Measurements from ENCODE around the gene GSTM1.
"Not testable (repeated sequence)": the region's sequence is repeated elsewhere in the genome, so short reads cannot be mapped to it uniquely, and the experiment has no call there.

GSTM1 gene

DNA sequence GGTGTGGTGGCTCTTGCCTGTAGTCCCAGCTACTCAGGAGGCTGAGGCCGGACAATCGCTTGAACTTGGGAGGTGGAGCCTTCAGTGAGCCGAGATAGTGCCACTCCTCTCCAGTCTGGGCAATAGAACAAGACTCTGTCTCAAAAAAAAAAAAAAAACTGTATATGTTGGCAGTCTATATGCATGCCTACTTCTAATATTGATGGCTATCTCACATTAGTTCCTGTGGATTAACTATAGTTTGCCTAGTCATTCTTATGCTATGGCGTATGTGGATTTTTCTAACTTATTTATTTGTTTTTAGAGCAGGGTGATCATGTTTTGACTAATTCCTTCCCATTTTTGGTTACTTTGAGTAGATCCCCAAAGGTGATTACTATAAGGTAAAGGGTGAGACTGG lies 9.4 kb downstream of the GSTM1 start:
- no peak overlapping the region for H3K27ac ChIP-seq (ENCODE audit: low read length)
- no peaks in the 10 kb centered on the region for H3K36me3 ChIP-seq (ENCODE audit: control insufficient read depth, insufficient read depth, low read length)
- no peak for DNase-seq (ENCODE audit: low read depth, low spot score)
- H3K9me3 ChIP-seq (ENCODE audit: control insufficient read depth, insufficient read depth, low read length): no peaks in the 10 kb centered on the region
- H3K4me3 ChIP-seq (ENCODE audit: low read length): no peak overlapping the region
- H3K4me1 ChIP-seq (ENCODE audit: control insufficient read depth, insufficient read depth, low read length): no peaks in the 10 kb centered on the region
- WGBS (ENCODE audit: insufficient coverage, insufficient read length): no CpG with 5 or more reads among the region's 4 CpGs
- no peaks in the 10 kb centered on the region for H3K27me3 ChIP-seq (ENCODE audit: control insufficient read depth, insufficient read depth, low read length)

GRCh38 chr1:109697861-109698260 lies 10.2 kb downstream of the GSTM1 start:
- not testable (repeated sequence) for H3K27ac ChIP-seq (ENCODE audit: low read length); H3K27me3 ChIP-seq (ENCODE audit: control insufficient read depth, insufficient read depth, low read length); H3K36me3 ChIP-seq (ENCODE audit: control insufficient read depth, insufficient read depth, low read length); H3K4me3 ChIP-seq (ENCODE audit: low read length); H3K9me3 ChIP-seq (ENCODE audit: control insufficient read depth, insufficient read depth, low read length); H3K4me1 ChIP-seq (ENCODE audit: control insufficient read depth, insufficient read depth, low read length); DNase-seq (ENCODE audit: low read depth, low spot score)
- WGBS (ENCODE audit: insufficient coverage, insufficient read length): no CpG with 5 or more reads among the region's 4 CpGs

GRCh38 chr1:109702940-109703339 lies 15.3 kb downstream of the GSTM1 start:
- WGBS (ENCODE audit: insufficient coverage, insufficient read length): no CpG with 5 or more reads among the region's 3 CpGs
- H3K9me3 ChIP-seq (ENCODE audit: control insufficient read depth, insufficient read depth, low read length); H3K27me3 ChIP-seq (ENCODE audit: control insufficient read depth, insufficient read depth, low read length); H3K36me3 ChIP-seq (ENCODE audit: control insufficient read depth, insufficient read depth, low read length); H3K27ac ChIP-seq (ENCODE audit: low read length); H3K4me1 ChIP-seq (ENCODE audit: control insufficient read depth, insufficient read depth, low read length); DNase-seq (ENCODE audit: low read depth, low spot score); H3K4me3 ChIP-seq (ENCODE audit: low read length): not testable (repeated sequence)

GRCh38 chr1:109704173-109704572 lies 16.6 kb downstream of the GSTM1 start:
- no peaks in the 10 kb centered on the region for H3K27me3 ChIP-seq (ENCODE audit: control insufficient read depth, insufficient read depth, low read length)
- no CpG with 5 or more reads among the region's 8 CpGs for WGBS (ENCODE audit: insufficient coverage, insufficient read length)
- no peak overlapping the region for H3K27ac ChIP-seq (ENCODE audit: low read length)
- DNase-seq (ENCODE audit: low read depth, low spot score): no peak
- H3K4me3 ChIP-seq (ENCODE audit: low read length): no peak overlapping the region
- H3K36me3 ChIP-seq (ENCODE audit: control insufficient read depth, insufficient read depth, low read length): no peaks in the 10 kb centered on the region
- no peaks in the 10 kb centered on the region for H3K4me1 ChIP-seq (ENCODE audit: control insufficient read depth, insufficient read depth, low read length)
- H3K9me3 ChIP-seq (ENCODE audit: control insufficient read depth, insufficient read depth, low read length): no peaks in the 10 kb centered on the region

GRCh38 chr1:109705411-109705810 lies 17.8 kb downstream of the GSTM1 start:
- Histone ChIP-seq H3K27ac (ENCODE audit: low read length) (no peak overlapping the region), H3K4me1 (ENCODE audit: control insufficient read depth, insufficient read depth, low read length) (no peaks in the 10 kb centered on the region), H3K4me3 (ENCODE audit: low read length) (no peak overlapping the region), H3K36me3 (ENCODE audit: control insufficient read depth, insufficient read depth, low read length) (no peaks in the 10 kb centered on the region), H3K9me3 (ENCODE audit: control insufficient read depth, insufficient read depth, low read length) (no peaks in the 10 kb centered on the region), H3K27me3 (ENCODE audit: control insufficient read depth, insufficient read depth, low read length) (no peaks in the 10 kb centered on the region)
- DNase-seq (ENCODE audit: low read depth, low spot score): no peak
- WGBS (ENCODE audit: insufficient coverage, insufficient read length): no CpG with 5 or more reads among the region's 4 CpGs

DNA sequence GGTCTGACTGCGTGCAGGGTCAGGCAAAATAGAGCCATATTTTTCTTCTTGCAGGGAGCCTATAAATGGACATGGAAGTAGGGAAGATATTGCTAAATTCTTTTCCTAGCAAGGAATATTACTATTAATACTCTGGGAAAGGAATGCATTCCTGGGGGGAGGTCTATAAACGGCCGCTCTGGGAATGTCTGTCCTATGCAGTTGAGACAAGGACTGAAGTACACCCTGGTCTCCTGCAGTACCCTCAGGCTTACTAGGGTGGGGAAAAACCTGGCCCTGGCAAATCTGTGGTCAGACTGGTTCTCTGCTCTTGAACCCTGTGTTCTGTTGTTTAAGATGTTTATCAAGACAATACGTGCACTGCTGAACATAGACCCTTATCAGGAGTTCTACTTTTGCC lies 21.3 kb downstream of the GSTM1 start:
- H3K27me3 ChIP-seq (ENCODE audit: control insufficient read depth, insufficient read depth, low read length); H3K4me3 ChIP-seq (ENCODE audit: low read length); H3K27ac ChIP-seq (ENCODE audit: low read length); H3K36me3 ChIP-seq (ENCODE audit: control insufficient read depth, insufficient read depth, low read length); H3K4me1 ChIP-seq (ENCODE audit: control insufficient read depth, insufficient read depth, low read length); H3K9me3 ChIP-seq (ENCODE audit: control insufficient read depth, insufficient read depth, low read length); DNase-seq (ENCODE audit: low read depth, low spot score): not testable (repeated sequence)
- WGBS (ENCODE audit: insufficient coverage, insufficient read length): no CpG with 5 or more reads among the region's 4 CpGs

GRCh38 chr1:109709822-109710221 lies 22.2 kb downstream of the GSTM1 start:
- not testable (repeated sequence) for DNase-seq (ENCODE audit: low read depth, low spot score); H3K9me3 ChIP-seq (ENCODE audit: control insufficient read depth, insufficient read depth, low read length); H3K27ac ChIP-seq (ENCODE audit: low read length); H3K27me3 ChIP-seq (ENCODE audit: control insufficient read depth, insufficient read depth, low read length); H3K4me1 ChIP-seq (ENCODE audit: control insufficient read depth, insufficient read depth, low read length); H3K36me3 ChIP-seq (ENCODE audit: control insufficient read depth, insufficient read depth, low read length); H3K4me3 ChIP-seq (ENCODE audit: low read length)

GRCh38 chr1:109711593-109712320 lies 24.1 kb downstream of the GSTM1 start, which contains the start of gene GSTM5:
GSTM5 (plus strand) TSS chr1:109712251; CDS start chr1:109712313, 62 bp downstream.
- not testable (repeated sequence) for H3K4me3 ChIP-seq (ENCODE audit: low read length); H3K4me1 ChIP-seq (ENCODE audit: control insufficient read depth, insufficient read depth, low read length); H3K27ac ChIP-seq (ENCODE audit: low read length); H3K9me3 ChIP-seq (ENCODE audit: control insufficient read depth, insufficient read depth, low read length); H3K27me3 ChIP-seq (ENCODE audit: control insufficient read depth, insufficient read depth, low read length); DNase-seq (ENCODE audit: low read depth, low spot score); H3K36me3 ChIP-seq (ENCODE audit: control insufficient read depth, insufficient read depth, low read length)
- WGBS (ENCODE audit: insufficient coverage, insufficient read length): no CpG with 5 or more reads among the region's 33 CpGs

DNA sequence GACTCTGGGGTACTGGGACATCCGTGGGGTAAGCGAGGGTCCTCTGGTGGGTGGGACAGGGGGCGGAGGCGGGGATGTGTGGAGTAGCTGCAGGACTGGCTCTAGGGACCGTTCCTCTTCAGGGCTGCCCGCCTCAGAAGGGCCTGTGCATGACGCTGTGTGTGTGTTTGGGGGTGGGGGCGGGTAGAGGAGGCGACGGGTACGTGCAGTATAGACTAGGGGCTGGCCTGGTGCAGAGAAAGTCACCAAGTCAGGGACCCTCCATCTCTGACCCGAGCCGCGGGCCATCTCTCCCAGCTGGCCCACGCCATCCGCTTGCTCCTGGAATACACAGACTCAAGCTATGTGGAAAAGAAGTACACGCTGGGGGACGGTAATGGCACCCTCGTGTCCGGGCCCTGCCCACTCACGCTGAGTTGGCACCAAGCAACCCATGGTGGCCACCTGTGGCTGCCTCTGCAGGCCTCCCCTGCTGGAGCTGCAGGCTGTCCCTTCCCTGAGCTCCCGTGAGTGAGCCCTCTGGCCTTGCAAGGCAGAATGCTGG lies 24.8 kb downstream of the GSTM1 start:
- no peak for DNase-seq (ENCODE audit: low read depth, low spot score)
- Histone ChIP-seq H3K4me1 (ENCODE audit: control insufficient read depth, insufficient read depth, low read length) (no peaks in the 10 kb centered on the region), H3K36me3 (ENCODE audit: control insufficient read depth, insufficient read depth, low read length) (no peaks in the 10 kb centered on the region), H3K27ac (ENCODE audit: low read length) (no peak overlapping the region), H3K9me3 (ENCODE audit: control insufficient read depth, insufficient read depth, low read length) (no peaks in the 10 kb centered on the region), H3K4me3 (ENCODE audit: low read length) (no peak overlapping the region), H3K27me3 (ENCODE audit: control insufficient read depth, insufficient read depth, low read length) (no peaks in the 10 kb centered on the region)
- no CpG with 5 or more reads among the region's 22 CpGs for WGBS (ENCODE audit: insufficient coverage, insufficient read length)

- no peaks in the 10 kb centered on the region for H3K36me3 ChIP-seq (ENCODE audit: control insufficient read depth, insufficient read depth, low read length)
- H3K27ac ChIP-seq (ENCODE audit: low read length): no peak overlapping the region
- no peak overlapping the region for H3K4me3 ChIP-seq (ENCODE audit: low read length)
- no CpG with 5 or more reads among the region's 5 CpGs for WGBS (ENCODE audit: insufficient coverage, insufficient read length)
- no peaks in the 10 kb centered on the region for H3K4me1 ChIP-seq (ENCODE audit: control insufficient read depth, insufficient read depth, low read length)
- no peak for DNase-seq (ENCODE audit: low read depth, low spot score)
- H3K9me3 ChIP-seq (ENCODE audit: control insufficient read depth, insufficient read depth, low read length): no peaks in the 10 kb centered on the region
- no peaks in the 10 kb centered on the region for H3K27me3 ChIP-seq (ENCODE audit: control insufficient read depth, insufficient read depth, low read length)
These were observed 26.0 kb downstream of the GSTM1 start for GRCh38 chr1:109713636-109714035.
